ENCODE measurements around the gene BCL2A1.

GRCh38 chr15:79919749-79920511 lies 51.1 kb downstream of the BCL2A1 start:
- TF ChIP-seq CTCF (IDR thresholded peaks at IDR 0.05), result no peak
- no peak for TF ChIP-seq REST (IDR thresholded peaks at IDR 0.05; ENCODE audit: insufficient read depth in 1 of 2, low read depth in 2 of 2, low read length in 1 of 2)
- no peak for TF ChIP-seq POLR2AphosphoS5 (IDR thresholded peaks at IDR 0.05; ENCODE audit: low read depth, low read length)
